NK-92 (cell line): ENCODE data around the gene TBR1.

Experiments used
- DNase-seq: peaks from one replicate; lab custom pipeline; 2025; ENCODE audit not compliant: unreplicated experiment; lab: John Stamatoyannopoulos, UW

TBR1 gene

DNA sequence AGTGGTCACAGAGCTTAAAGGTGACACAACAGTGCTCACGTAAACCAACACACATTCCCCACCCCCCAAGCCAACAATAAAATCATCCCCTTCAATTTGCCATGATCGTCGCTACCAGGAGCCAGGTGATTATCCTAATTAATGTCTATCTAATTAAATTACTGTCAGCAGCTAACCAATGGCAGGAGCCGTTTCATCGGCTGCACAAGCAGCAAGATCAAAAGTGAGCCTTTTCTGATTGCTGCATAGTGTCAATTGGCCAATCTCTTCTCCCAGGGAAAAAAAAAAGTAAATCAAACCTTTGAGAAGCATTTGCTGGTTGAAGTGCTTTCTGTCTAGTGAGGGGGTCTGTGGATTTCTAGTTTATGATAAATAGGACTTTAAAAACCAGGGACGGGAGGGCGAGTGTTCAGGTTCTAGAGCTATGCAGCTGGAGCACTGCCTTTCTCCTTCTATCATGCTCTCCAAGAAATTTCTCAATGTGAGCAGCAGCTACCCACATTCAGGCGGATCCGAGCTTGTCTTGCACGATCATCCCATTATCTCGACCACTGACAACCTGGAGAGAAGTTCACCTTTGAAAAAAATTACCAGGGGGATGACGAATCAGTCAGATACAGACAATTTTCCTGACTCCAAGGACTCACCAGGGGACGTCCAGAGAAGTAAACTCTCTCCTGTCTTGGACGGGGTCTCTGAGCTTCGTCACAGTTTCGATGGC lies at the start of gene TBR1:
Gene TBR1, plus strand, starts transcription at position 311 of the 721 bp plus-strand sequence. Its CDS starts 114 bp downstream, at position 425.
- no peak for DNase-seq

- DNase-seq: no peak
Observed at GRCh38 chr2:161367675-161368074, 48.4 kb upstream of the TBR1 start.

DNA sequence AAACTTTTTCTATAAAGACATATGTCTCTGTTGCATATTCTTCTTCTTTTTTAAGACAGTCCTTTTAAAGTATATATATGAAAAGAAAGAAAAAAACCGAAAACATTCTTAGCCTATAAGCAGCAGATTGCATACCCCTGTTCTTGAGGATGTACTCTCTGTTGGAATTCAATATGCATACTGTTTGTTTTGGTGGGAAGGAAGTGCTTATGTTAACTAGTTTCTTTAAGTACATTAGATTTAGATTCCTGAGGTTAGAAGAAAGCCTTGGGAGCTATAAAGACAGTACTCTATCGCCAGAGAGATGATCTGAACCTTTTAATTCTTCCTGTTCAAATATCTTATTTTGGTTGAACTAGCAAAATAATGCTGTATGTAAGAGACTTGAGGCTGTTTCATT lies 46.8 kb upstream of the TBR1 start:
- DNase-seq: no peak

DNA sequence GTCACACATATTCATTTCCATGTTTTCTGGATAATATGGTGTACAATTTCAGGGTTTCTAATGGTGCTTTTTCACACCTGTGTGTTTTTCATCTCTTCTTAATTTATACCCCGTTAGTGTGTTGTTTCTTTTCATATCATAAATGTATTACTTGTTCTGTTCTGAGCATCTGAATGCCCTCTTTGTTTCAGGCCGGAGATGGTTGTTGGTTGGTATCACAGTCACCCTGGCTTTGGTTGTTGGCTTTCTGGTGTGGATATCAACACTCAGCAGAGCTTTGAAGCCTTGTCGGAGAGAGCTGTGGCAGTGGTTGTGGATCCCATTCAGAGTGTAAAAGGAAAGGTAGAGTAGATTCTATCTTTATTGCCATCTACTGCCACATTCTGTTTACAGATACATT lies 45.1 kb upstream of the TBR1 start:
- DNase-seq: no peak

DNA sequence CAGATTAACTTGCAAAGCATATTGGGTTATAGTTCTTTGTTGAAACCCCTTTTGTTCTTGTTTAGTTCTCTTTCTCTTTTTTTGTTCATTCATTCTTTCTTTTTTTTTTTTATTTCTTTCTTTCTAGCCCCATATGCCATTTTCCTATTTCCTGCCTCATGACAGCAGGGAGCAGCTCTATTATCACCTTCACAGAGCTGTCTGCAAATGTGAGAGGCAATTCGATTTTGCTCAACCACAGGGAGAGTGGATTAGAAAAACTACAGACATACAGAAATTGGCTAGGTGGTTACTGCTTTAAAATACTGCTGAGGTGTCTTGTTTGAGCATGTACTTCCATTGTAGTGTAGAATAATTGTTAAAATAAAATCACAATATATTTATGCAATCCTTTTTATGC lies 44.2 kb upstream of the TBR1 start:
- DNase-seq: no peak

- DNase-seq: no peak
Observed at GRCh38 chr2:161373942-161374341, 42.2 kb upstream of the TBR1 start.

DNA sequence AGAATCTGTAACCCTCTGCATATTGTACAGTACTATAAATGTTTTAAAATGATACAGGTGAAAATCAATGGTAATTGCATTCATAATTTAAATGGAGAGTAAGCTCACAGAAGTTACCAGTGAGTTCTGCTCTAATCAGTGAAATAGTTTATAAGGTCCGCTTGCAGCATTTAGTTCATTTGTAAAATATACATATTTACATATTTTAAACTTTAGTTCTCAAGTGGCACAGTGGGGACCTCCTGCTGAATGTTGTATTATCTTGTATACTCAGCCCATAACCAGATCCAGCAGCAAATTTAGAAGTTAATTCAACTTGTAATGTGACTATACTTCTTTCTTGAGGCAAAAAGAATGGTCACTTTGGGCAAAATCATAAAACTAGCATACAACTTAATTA lies 41.7 kb upstream of the TBR1 start:
- no peak for DNase-seq

DNA sequence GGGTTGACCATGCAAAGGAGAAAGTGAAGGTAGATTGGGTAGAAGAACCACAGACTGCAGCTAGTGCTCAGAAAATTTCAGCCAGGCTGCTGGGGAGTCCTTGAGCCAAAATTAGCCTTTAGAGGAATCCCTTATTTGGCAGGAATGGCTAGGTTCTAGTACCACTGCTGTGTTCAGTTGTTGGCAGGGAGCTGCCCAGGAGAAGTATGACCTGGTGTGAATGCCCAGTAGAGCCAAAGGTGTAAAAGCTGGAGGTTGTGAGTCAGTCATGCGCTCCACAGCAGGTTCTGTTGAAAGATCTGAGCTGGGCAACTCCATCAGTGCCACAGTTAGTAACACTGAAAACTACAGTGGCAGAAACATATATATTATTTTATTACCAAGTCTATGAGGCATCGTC lies 36.4 kb upstream of the TBR1 start:
- no peak for DNase-seq

GRCh38 chr2:161381546-161381945 lies 34.6 kb upstream of the TBR1 start:
- no peak for DNase-seq

GRCh38 chr2:161382747-161383146 lies 33.4 kb upstream of the TBR1 start:
- DNase-seq: no peak

- DNase-seq: no peak
Observed at GRCh38 chr2:161384864-161385263, 31.2 kb upstream of the TBR1 start.

DNA sequence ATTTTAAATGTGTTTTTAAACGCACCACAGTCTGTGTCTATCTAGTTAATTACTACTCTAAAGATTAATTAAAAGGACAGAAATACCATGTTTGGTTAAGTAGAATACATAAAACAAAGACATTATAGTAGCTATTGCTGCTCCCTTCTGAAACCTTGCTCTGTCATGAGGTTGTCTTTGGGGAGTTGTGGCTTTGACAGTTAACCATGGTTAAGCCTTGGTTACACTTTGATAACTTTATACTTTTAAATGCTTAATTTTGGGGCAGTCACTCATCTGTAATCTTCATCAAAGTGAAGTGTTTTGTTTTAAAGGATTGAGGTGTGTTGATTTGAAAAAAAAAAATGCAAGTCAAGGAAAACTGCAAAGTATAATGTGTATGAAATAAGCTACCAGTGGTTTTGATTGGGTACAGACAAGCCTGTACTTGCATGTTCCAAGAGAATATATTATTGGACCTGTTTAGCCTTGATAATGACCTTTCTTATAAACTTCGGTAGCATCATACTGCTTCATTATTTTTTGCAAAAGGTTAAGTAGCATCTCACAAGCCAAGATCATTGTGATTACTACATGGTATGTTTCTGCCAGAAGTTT lies 29.8 kb upstream of the TBR1 start:
- DNase-seq: no peak

DNA sequence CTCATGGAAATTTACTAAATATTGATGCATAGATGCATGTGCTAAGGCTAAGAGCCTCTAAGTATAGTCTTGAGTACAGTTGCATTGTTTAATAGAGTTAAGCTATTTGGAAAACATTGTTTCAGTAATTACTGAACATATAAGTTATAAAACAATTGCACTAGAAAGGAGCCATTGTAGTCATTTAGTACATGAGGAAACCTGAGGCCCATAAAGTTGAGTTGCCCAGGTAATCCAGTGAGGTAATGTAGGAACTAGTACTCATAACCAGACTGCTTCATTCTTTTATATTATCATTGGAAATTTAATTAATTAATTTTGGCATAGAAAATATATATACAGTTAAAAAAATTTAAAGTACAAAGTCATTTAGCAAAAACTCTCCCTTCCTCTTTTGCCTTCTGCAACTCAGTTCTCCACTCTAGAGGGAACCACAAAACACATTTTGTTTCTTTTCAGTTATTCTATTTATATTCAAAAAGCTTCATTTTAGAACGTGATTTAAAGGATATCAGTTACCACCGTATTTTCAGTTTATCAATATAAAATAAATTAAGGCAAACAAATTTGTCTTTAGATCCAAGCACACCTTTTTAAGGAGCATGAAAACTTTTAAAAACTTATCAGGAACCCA lies 27.8 kb upstream of the TBR1 start:
- no peak for DNase-seq

- DNase-seq: no peak
Observed at GRCh38 chr2:161391737-161392506, 24.2 kb upstream of the TBR1 start.

GRCh38 chr2:161400076-161400475 lies 16.0 kb upstream of the TBR1 start:
- no peak for DNase-seq

DNA sequence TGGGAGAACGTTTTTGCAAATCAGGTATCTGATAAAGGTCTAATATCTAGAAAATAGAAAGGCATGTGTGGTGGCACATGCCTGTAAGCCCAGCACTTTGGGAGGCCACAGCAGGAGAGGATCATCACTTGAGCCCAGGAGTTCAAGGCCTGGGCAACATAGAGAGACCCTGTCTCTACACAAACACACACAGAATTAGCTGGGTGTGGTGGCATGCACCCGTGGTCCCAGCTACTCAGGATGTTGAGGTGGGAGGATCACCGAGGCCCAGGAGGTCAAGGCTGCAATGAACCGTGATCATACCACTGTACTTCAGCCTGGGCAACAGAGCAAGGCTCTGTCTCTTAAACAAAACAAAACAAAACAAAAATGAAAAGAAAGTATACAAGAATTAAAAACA lies 13.8 kb upstream of the TBR1 start:
- no peak for DNase-seq

DNA sequence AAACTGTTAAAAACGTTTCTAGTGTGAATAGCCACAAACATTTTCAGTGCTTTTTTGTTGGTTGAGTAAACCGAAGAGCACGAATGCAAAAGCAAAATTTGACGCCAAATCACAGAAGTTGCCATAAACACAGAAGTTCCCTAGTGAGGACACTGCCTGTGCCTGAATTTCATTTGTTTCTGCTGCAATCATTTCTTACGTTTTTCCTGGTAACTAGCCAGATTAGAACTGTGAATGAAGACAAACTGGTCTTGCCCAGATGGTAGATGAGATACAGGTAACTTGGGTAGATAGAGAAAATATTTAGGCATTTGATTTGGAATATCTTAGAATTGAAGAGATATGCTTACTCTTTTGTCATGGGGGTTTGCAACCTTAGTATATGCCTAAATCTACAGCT lies 9.8 kb upstream of the TBR1 start:
- no peak for DNase-seq

DNA sequence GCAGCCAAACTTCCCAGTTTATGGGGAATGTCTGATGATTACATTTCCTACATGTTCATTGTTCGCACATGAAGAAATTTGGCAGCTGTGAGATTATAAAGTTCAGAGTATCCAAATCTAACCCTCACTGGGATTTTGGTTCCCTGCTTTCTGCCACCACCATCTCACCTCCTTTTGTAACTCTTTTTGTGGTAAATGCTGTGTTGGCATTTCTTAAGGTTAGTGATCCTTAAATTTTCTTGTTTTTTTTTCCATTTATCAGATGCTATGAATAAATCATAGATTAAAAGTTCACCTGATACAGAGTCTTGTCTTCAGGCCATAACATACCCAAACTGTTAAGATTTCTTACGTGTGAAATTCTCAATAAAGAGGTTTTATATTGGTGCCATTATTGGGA lies 8.5 kb upstream of the TBR1 start:
- no peak for DNase-seq

GRCh38 chr2:161409308-161409907 lies 6.7 kb upstream of the TBR1 start:
- no peak for DNase-seq

- DNase-seq: no peak
Observed at GRCh38 chr2:161412346-161412745, 3.8 kb upstream of the TBR1 start.
